SK-N-SH treated with all-trans-retinoic acid at 6 μM for 48 hours (cell line): ENCODE measurements around the gene MATK.

ENCODE experiments used
- CREB5 ChIP-seq: fragments of 250-450 bp; sonication (Bioruptor Pico); IDR thresholded peaks from 2 replicates; pipeline ENCODE4 v1.5.1; 2020; ENCODE audit warnings: low read depth, mild to moderate bottlenecking, moderate library complexity
- CSRNP3 ChIP-seq: fragments of 250-450 bp; sonication (Bioruptor Pico); IDR thresholded peaks from 2 replicates; pipeline ENCODE4 v1.5.1; 2021; ENCODE audit warnings: mild to moderate bottlenecking, moderate library complexity
- ISL1 ChIP-seq: fragments of 250-450 bp; sonication (Bioruptor Pico); IDR thresholded peaks from 2 replicates; pipeline ENCODE4 v2.1.2; 2022; ENCODE audit warnings: mild to moderate bottlenecking, moderate library complexity
- PATZ1 ChIP-seq: fragments of 250-450 bp; sonication (Bioruptor Pico); IDR thresholded peaks from 2 replicates; pipeline ENCODE4 v1.8.0; 2020; ENCODE audit warnings: mild to moderate bottlenecking, moderate library complexity, borderline replicate concordance
- TSHZ2 ChIP-seq: fragments of 250-450 bp; sonication (Bioruptor Pico); IDR thresholded peaks from 2 replicates; pipeline ENCODE4 v1.5.0; 2020; ENCODE audit warnings: mild to moderate bottlenecking, moderate library complexity
- ZC3H10 ChIP-seq: fragments of 250-450 bp; sonication (Bioruptor Pico); IDR thresholded peaks from 2 replicates; pipeline ENCODE4 v1.5.1; 2021; ENCODE audit warnings: mild to moderate bottlenecking, moderate library complexity
- ZFP3 ChIP-seq: fragments of 250-450 bp; sonication (Bioruptor Pico); IDR thresholded peaks from 2 replicates; pipeline ENCODE4 v1.5.0; 2020; ENCODE audit warnings: mild to moderate bottlenecking, moderate library complexity
- ZFP30 ChIP-seq: fragments of 450-650 bp; formaldehyde crosslinking; IDR thresholded peaks from 2 replicates; pipeline ENCODE4 v1.5.0; 2022; ENCODE audit warnings: mild to moderate bottlenecking, moderate library complexity
- ZNF8 ChIP-seq: fragments of 450-650 bp; formaldehyde crosslinking; IDR thresholded peaks from 2 replicates; pipeline ENCODE4 v1.5.0; 2020; ENCODE audit warnings: mild to moderate bottlenecking, moderate library complexity

- TF ChIP-seq ZC3H10: no peak
- TF ChIP-seq ZFP3 (CRISPR knock-in tag): no peak
- TF ChIP-seq TSHZ2: no peak
- no peak for TF ChIP-seq CSRNP3 (CRISPR knock-in tag)
- no peak for TF ChIP-seq ZFP30 (CRISPR knock-in tag)
- no peak for TF ChIP-seq CREB5 (CRISPR knock-in tag)
- TF ChIP-seq PATZ1: no peak
- TF ChIP-seq ZNF8 (CRISPR knock-in tag): no peak
- no peak for TF ChIP-seq ISL1 (CRISPR knock-in tag)
Observed at GRCh38 chr19:3733549-3734309, 52.5 kb downstream of the MATK start.
